HCT116 (cell line): ENCODE data around the gene PGA4. TPM values are rescaled to one million over a fixed set of nuclear protein-coding genes. Genes with fewer than 3 reads are reported as not detected.

Experiments used
- ATAC-seq: fragments of 200-7000 bp; cut with Tn5 transposase; 2 replicates; pipeline ENCODE4 v1.9.1; 2020; ENCODE audit warnings: mild to moderate bottlenecking, moderate library complexity
- BruUV-seq: library from RNA; stranded (reverse); fragments of 400-500 nt; replicated peaks from 2 replicates; lab custom pipeline; 2021; lab: Mats Ljungman, UMichigan
- CTCF ChIA-PET: fragments of 300-600 bp; sonication (Branson Sonifier 250); formaldehyde crosslinking; loops from one replicate; lab custom pipeline; 2021; ENCODE audit warnings: antibody characterized with exemption; lab: Charles Lee
- POLR2A ChIA-PET: fragments of 300-600, 350-600 bp; sonication (Branson Sonifier 250); formaldehyde crosslinking; loops from one replicate; lab custom pipeline; 2021; ENCODE audit warnings: antibody characterized with exemption; lab: Charles Lee
- RAD21 ChIA-PET, 2 experiments: fragments of 300-600 bp; sonication (Branson Sonifier 250); formaldehyde crosslinking; loops; one replicate each; lab custom pipeline; 2023; ENCODE audit warnings: low total read pairs in 2 of 2; ENCODE audit not compliant: uncharacterized antibody in 2 of 2, unreplicated experiment in 2 of 2, low non-redundant PET in 1 of 2; lab: Charles Lee
- DNase-seq: peaks from one replicate; pipeline ENCODE4 v3.0.0-alpha.2; 2010; ENCODE audit warnings: low read depth, low spot score
- H2AFZ ChIP-seq: fragments of 200-600 bp; shearing (Covaris generic), sonication (generic); 2 replicates; pipeline ENCODE4 v1.6.1; 2017; ENCODE audit warnings: low read depth, mixed run types, mixed read lengths, antibody characterized with exemption, low read length; ENCODE audit not compliant: poor library complexity, severe bottlenecking
- H3K27ac ChIP-seq: 2 replicates; pipeline ENCODE4 v1.5.1; 2012; ENCODE audit warnings: low read depth, low read length
- H3K27me3 ChIP-seq: fragments of 200-600 bp; sonication (generic); 2 replicates; pipeline ENCODE4 v1.6.1; 2016; ENCODE audit warnings: mixed run types, low read length, mixed read lengths; ENCODE audit not compliant: insufficient read depth
- H3K36me3 ChIP-seq, 2 experiments: fragments of 200-500 bp in 1 of 2; fragments of 200-600 bp in 1 of 2; sonication (Bioruptor generic) in 1 of 2; sonication (generic) in 1 of 2; 2 replicates each; pipeline versions ENCODE4 v1.5.1 to v1.6.1; 2014 to 2016; ENCODE audit warnings: low read length in 2 of 2, inconsistent platforms in 1 of 2, mixed read lengths in 1 of 2, mixed run types in 1 of 2; ENCODE audit not compliant: insufficient read depth in 2 of 2, control insufficient read depth in 1 of 2
- H3K4me1 ChIP-seq, 2 experiments: fragments of 200-600 bp in 1 of 2; sonication (generic) in 1 of 2; 2 replicates each; pipeline versions ENCODE4 v1.5.1 to v1.6.1; 2012 to 2017; ENCODE audit warnings: low read length in 2 of 2, inconsistent platforms in 1 of 2, mild to moderate bottlenecking in 1 of 2, mixed read lengths in 1 of 2, mixed run types in 1 of 2, moderate library complexity in 1 of 2; ENCODE audit not compliant: insufficient read depth in 2 of 2, control insufficient read depth in 1 of 2
- H3K4me2 ChIP-seq: fragments of 200-600 bp; sonication (generic); 2 replicates; pipeline ENCODE4 v1.6.1; 2017; ENCODE audit warnings: mixed run types, low read length, mixed read lengths
- H3K4me3 ChIP-seq, 2 experiments: fragments of 200-600 bp in 1 of 2; sonication (generic) in 1 of 2; replicated peaks in 1 of 2; 2 replicates each; pipeline ENCODE4 v1.5.1; 2011 to 2016; ENCODE audit warnings: low read length in 2 of 2, control low read depth in 1 of 2, low read depth in 1 of 2, mild to moderate bottlenecking in 1 of 2, mixed read lengths in 1 of 2, mixed run types in 1 of 2
- H3K79me2 ChIP-seq: fragments of 200-600 bp; sonication (generic); 2 replicates; pipeline ENCODE4 v1.6.1; 2017; ENCODE audit warnings: mild to moderate bottlenecking, mixed run types, low read length, moderate library complexity, mixed read lengths; ENCODE audit not compliant: insufficient read depth
- H3K9ac ChIP-seq: fragments of 200-600 bp; sonication (generic); 2 replicates; pipeline ENCODE4 v1.6.1; 2016; ENCODE audit warnings: low read length, mixed read lengths
- H3K9me2 ChIP-seq: fragments of 200-600 bp; sonication (generic), shearing (Covaris generic); 2 replicates; pipeline ENCODE4 v1.6.1; 2017; ENCODE audit warnings: mixed run types, mild to moderate bottlenecking, moderate library complexity; ENCODE audit not compliant: insufficient read depth
- H3K9me3 ChIP-seq, 2 experiments: fragments of 200-500 bp in 1 of 2; fragments of 200-600 bp in 1 of 2; sonication (Bioruptor generic) in 1 of 2; sonication (generic) in 1 of 2; 2 replicates each; pipeline ENCODE4 v1.6.1; 2014 to 2017; ENCODE audit warnings: low read length in 2 of 2, mixed read lengths in 2 of 2, inconsistent platforms in 1 of 2, low read depth in 1 of 2, mild to moderate bottlenecking in 1 of 2, mixed run types in 1 of 2, moderate library complexity in 1 of 2; ENCODE audit not compliant: control insufficient read depth in 1 of 2, insufficient read depth in 1 of 2
- H4K20me1 ChIP-seq: fragments of 200-600 bp; sonication (generic), shearing (Covaris generic); 2 replicates; pipeline ENCODE4 v1.6.1; 2017; ENCODE audit warnings: mixed run types, mild to moderate bottlenecking, moderate library complexity; ENCODE audit not compliant: insufficient read depth
- CBX3 ChIP-seq: IDR thresholded peaks from 2 replicates; pipeline ENCODE4 v1.6.1; 2012; ENCODE audit warnings: low read depth
- CEBPB ChIP-seq: IDR thresholded peaks from 2 replicates; pipeline ENCODE4 v1.6.1; 2012; ENCODE audit warnings: low read depth
- EGR1 ChIP-seq: IDR thresholded peaks from 2 replicates; pipeline ENCODE4 v1.6.1; 2012; ENCODE audit warnings: low read depth
- ELF1 ChIP-seq: IDR thresholded peaks from 2 replicates; pipeline ENCODE4 v1.6.1; 2012; ENCODE audit warnings: low read depth, borderline replicate concordance
- EZH2 ChIP-seq: fragments of 200-600 bp; sonication (generic); IDR thresholded peaks from 2 replicates; pipeline ENCODE4 v1.6.1; 2017; ENCODE audit warnings: antibody characterized with exemption, mixed run types
- EZH2phosphoT487 ChIP-seq: fragments of 200-600 bp; IDR thresholded peaks from 2 replicates; pipeline ENCODE4 v1.6.1; 2018; ENCODE audit warnings: antibody characterized with exemption, borderline replicate concordance
- FOSL1 ChIP-seq: IDR thresholded peaks from 2 replicates; pipeline ENCODE4 v1.6.1; 2012; ENCODE audit warnings: low read depth
- POLR2A ChIP-seq: IDR thresholded peaks from 2 replicates; pipeline ENCODE4 v1.7.0; 2011; ENCODE audit warnings: borderline replicate concordance; ENCODE audit not compliant: insufficient read depth, insufficient read length; ENCODE audit errors: extremely low read depth
- POLR2AphosphoS5 ChIP-seq: IDR thresholded peaks from 2 replicates; pipeline ENCODE4 v1.6.1; 2011; ENCODE audit warnings: mild to moderate bottlenecking, low read depth, low read length, moderate library complexity
- RAD21 ChIP-seq: IDR thresholded peaks from 2 replicates; pipeline ENCODE4 v1.6.1; 2012; ENCODE audit warnings: low read depth, mild to moderate bottlenecking
- SIN3A ChIP-seq: IDR thresholded peaks from 2 replicates; pipeline ENCODE4 v1.6.1; 2012; ENCODE audit warnings: low read depth
- SP1 ChIP-seq: IDR thresholded peaks from 2 replicates; pipeline ENCODE4 v1.6.1; 2012; ENCODE audit warnings: low read depth
- TCF7L2 ChIP-seq: IDR thresholded peaks from 2 replicates; pipeline ENCODE4 v1.7.0; 2011; ENCODE audit warnings: borderline replicate concordance, inconsistent platforms; ENCODE audit not compliant: insufficient read depth, insufficient read length; ENCODE audit errors: extremely low read depth
- YY1 ChIP-seq: IDR thresholded peaks from 2 replicates; pipeline ENCODE4 v1.6.1; 2011; ENCODE audit warnings: low read length, low read depth, moderate library complexity, mild to moderate bottlenecking; ENCODE audit not compliant: insufficient replicate concordance; ENCODE audit errors: extremely low read depth
- intact Hi-C: fragments of 100-400 bp; cut with micrococcal nuclease; formaldehyde crosslinking; loops from 2 replicates; pipeline ENCODE4 v1.10.0; 2022
- total RNA-seq: library from RNA; stranded (reverse); gene quantifications from one replicate; pipeline ENCODE4 v1.2.1, GENCODE V29; 2021; ENCODE audit not compliant: unreplicated experiment
- TF ChIP-seq, protein P1 (sequence below): IDR thresholded peaks from 2 replicates; pipeline ENCODE4 v1.6.1; 2012
- TF ChIP-seq, protein P2 (sequence below), 3 experiments: fragments of 200-600 bp in 1 of 3; sonication (generic) in 1 of 3; IDR thresholded peaks in 2 of 3; conservative IDR thresholded peaks in 1 of 3; 2 replicates each; pipeline ENCODE4 v1.5.1; 2012 to 2017; ENCODE audit warnings: low read depth in 2 of 3, low read length in 2 of 3, antibody characterized with exemption in 1 of 3, borderline replicate concordance in 1 of 3, control low read depth in 1 of 3, mild to moderate bottlenecking in 1 of 3, mixed read lengths in 1 of 3, mixed run types in 1 of 3, moderate library complexity in 1 of 3; ENCODE audit not compliant: insufficient read depth in 1 of 3
- TF ChIP-seq, protein P3 (sequence below): IDR thresholded peaks from 2 replicates; pipeline ENCODE4 v1.6.1; 2012
- TF ChIP-seq, protein P4 (sequence below): IDR thresholded peaks from 2 replicates; pipeline ENCODE4 v1.6.1; 2012; ENCODE audit warnings: low read depth
- TF ChIP-seq, protein P5 (sequence below): IDR thresholded peaks from 2 replicates; pipeline ENCODE4 v1.6.1; 2011; ENCODE audit warnings: mild to moderate bottlenecking, low read length, moderate library complexity; ENCODE audit not compliant: insufficient replicate concordance; ENCODE audit errors: extremely low read depth

The PGA4 gene
- total RNA-seq, 1 experiment from 2014 or later: not detected

DNA sequence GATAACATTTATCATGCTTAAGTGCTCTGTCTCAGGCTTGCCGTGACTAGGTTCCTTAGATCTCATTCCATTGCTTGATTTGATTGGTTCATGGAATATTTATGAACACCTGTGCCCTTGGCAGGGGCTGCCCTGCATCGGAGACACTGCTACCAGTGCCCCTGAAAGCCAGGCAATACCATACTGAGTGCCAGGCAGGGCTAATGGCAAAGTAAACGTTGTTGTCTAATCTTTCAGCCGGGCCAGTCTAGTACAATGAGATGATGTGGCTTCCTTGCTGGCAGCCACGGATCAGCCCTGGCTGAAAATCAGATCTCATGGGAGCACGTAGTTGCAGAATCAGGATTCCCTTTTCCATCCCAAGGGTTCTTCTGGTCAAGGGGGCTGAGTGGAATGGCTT lies 23.8 kb upstream of the PGA4 start:
- Histone ChIP-seq H2AFZ (no peak overlapping the region), H3K27me3 (no peaks in the 10 kb centered on the region), H3K4me1 (no peaks in the 10 kb centered on the region), H4K20me1 (no peaks in the 10 kb centered on the region), H3K79me2 (no peaks in the 10 kb centered on the region), H3K36me3 (no peaks in the 10 kb centered on the region), H3K9ac (no peak overlapping the region), H3K27ac (no peak overlapping the region), H3K4me2 (no peak overlapping the region), H3K4me3 (no peak overlapping the region), H3K9me2 (no peaks in the 10 kb centered on the region), H3K9me3 (no peaks in the 10 kb centered on the region)
- CTCF ChIA-PET: no interaction called here
- intact Hi-C loops: no loop called here
- RAD21 ChIA-PET: no interaction called here
- POLR2A ChIA-PET: no interaction called here
- DNase-seq (no peak), ATAC-seq (no peak)
- BruUV-seq: no TSS peak
- TF ChIP-seq SIN3A (no peak), POLR2A (no peak), SP1 (no peak), CEBPB (no peak), FOSL1 (no peak), RAD21 (no peak), EGR1 (no peak), YY1 (no peak), POLR2AphosphoS5 (no peak), EZH2 (no peak), EZH2phosphoT487 (no peak), ELF1 (no peak), TCF7L2 (no peak), CBX3 (no peak)
- TF ChIP-seq, protein P1, sequence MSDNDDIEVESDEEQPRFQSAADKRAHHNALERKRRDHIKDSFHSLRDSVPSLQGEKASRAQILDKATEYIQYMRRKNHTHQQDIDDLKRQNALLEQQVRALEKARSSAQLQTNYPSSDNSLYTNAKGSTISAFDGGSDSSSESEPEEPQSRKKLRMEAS: no peak
- TF ChIP-seq, protein P2, sequence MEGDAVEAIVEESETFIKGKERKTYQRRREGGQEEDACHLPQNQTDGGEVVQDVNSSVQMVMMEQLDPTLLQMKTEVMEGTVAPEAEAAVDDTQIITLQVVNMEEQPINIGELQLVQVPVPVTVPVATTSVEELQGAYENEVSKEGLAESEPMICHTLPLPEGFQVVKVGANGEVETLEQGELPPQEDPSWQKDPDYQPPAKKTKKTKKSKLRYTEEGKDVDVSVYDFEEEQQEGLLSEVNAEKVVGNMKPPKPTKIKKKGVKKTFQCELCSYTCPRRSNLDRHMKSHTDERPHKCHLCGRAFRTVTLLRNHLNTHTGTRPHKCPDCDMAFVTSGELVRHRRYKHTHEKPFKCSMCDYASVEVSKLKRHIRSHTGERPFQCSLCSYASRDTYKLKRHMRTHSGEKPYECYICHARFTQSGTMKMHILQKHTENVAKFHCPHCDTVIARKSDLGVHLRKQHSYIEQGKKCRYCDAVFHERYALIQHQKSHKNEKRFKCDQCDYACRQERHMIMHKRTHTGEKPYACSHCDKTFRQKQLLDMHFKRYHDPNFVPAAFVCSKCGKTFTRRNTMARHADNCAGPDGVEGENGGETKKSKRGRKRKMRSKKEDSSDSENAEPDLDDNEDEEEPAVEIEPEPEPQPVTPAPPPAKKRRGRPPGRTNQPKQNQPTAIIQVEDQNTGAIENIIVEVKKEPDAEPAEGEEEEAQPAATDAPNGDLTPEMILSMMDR (IDR thresholded peaks at IDR 0.05 in 2 of 3, conservative IDR thresholded peaks at IDR 0.05 in 1 of 3; ENCODE audit: borderline replicate concordance in 1 of 3, insufficient read depth in 1 of 3, low read depth in 2 of 3, low read length in 2 of 3): no peak
- TF ChIP-seq, protein P3, sequence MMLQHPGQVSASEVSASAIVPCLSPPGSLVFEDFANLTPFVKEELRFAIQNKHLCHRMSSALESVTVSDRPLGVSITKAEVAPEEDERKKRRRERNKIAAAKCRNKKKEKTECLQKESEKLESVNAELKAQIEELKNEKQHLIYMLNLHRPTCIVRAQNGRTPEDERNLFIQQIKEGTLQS: no peak
- TF ChIP-seq, protein P4, sequence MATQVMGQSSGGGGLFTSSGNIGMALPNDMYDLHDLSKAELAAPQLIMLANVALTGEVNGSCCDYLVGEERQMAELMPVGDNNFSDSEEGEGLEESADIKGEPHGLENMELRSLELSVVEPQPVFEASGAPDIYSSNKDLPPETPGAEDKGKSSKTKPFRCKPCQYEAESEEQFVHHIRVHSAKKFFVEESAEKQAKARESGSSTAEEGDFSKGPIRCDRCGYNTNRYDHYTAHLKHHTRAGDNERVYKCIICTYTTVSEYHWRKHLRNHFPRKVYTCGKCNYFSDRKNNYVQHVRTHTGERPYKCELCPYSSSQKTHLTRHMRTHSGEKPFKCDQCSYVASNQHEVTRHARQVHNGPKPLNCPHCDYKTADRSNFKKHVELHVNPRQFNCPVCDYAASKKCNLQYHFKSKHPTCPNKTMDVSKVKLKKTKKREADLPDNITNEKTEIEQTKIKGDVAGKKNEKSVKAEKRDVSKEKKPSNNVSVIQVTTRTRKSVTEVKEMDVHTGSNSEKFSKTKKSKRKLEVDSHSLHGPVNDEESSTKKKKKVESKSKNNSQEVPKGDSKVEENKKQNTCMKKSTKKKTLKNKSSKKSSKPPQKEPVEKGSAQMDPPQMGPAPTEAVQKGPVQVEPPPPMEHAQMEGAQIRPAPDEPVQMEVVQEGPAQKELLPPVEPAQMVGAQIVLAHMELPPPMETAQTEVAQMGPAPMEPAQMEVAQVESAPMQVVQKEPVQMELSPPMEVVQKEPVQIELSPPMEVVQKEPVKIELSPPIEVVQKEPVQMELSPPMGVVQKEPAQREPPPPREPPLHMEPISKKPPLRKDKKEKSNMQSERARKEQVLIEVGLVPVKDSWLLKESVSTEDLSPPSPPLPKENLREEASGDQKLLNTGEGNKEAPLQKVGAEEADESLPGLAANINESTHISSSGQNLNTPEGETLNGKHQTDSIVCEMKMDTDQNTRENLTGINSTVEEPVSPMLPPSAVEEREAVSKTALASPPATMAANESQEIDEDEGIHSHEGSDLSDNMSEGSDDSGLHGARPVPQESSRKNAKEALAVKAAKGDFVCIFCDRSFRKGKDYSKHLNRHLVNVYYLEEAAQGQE: no peak
- TF ChIP-seq, protein P5, sequence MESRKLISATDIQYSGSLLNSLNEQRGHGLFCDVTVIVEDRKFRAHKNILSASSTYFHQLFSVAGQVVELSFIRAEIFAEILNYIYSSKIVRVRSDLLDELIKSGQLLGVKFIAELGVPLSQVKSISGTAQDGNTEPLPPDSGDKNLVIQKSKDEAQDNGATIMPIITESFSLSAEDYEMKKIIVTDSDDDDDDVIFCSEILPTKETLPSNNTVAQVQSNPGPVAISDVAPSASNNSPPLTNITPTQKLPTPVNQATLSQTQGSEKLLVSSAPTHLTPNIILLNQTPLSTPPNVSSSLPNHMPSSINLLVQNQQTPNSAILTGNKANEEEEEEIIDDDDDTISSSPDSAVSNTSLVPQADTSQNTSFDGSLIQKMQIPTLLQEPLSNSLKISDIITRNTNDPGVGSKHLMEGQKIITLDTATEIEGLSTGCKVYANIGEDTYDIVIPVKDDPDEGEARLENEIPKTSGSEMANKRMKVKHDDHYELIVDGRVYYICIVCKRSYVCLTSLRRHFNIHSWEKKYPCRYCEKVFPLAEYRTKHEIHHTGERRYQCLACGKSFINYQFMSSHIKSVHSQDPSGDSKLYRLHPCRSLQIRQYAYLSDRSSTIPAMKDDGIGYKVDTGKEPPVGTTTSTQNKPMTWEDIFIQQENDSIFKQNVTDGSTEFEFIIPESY: no peak
